Epidermal melanocyte (primary cell): ENCODE results near the gene ESRRA.

ENCODE experiments used
- DNase-seq: peaks from one replicate; pipeline ENCODE4 v3.0.0; 2011; ENCODE audit warnings: low spot score; ENCODE audit not compliant: insufficient read length

ESRRA gene

GRCh38 chr11:64275031-64275800 is 30.1 kb upstream of the ESRRA start:
- no peak for DNase-seq

GRCh38 chr11:64275841-64276240 is 29.5 kb upstream of the ESRRA start:
- no peak for DNase-seq

- DNase-seq, result no peak
Observed at GRCh38 chr11:64276653-64277431, 28.5 kb upstream of the ESRRA start.

- DNase-seq, result no peak
Observed at GRCh38 chr11:64278576-64279190, 26.6 kb upstream of the ESRRA start.

- no peak for DNase-seq
Observed at GRCh38 chr11:64281957-64282770, 23.2 kb upstream of the ESRRA start.

GRCh38 chr11:64283092-64283491 is 22.2 kb upstream of the ESRRA start:
- DNase-seq, result no peak

- peak; percentile 99 for DNase-seq
Observed at GRCh38 chr11:64284048-64284961, 21.0 kb upstream of the ESRRA start, which contains the start of gene BAD. TSS of gene BAD (minus strand) at chr11:64284665. CDS start at chr11:64284368, 297 bp downstream.

- DNase-seq, result peak; percentile 88
Observed at GRCh38 chr11:64284962-64285884, 20.1 kb upstream of the ESRRA start, which contains the start of gene GPR137. TSS of gene GPR137 (plus strand) at chr11:64285848. CDS start at chr11:64286525, 677 bp downstream.

- no peak for DNase-seq
Observed at GRCh38 chr11:64285885-64286800, 19.2 kb upstream of the ESRRA start.

- DNase-seq, result no peak
Observed at GRCh38 chr11:64286801-64287159, 18.5 kb upstream of the ESRRA start.

- no peak for DNase-seq
Observed at GRCh38 chr11:64287676-64288352, 17.5 kb upstream of the ESRRA start.

GRCh38 chr11:64288353-64288750 is 17.0 kb upstream of the ESRRA start:
- no peak for DNase-seq

- no peak for DNase-seq
Observed at GRCh38 chr11:64289002-64289564, 16.2 kb upstream of the ESRRA start.

- DNase-seq, result no peak
Observed at GRCh38 chr11:64290352-64291261, 14.7 kb upstream of the ESRRA start.

- no peak for DNase-seq
Observed at GRCh38 chr11:64291262-64291751, 14.0 kb upstream of the ESRRA start, which contains the start of gene KCNK4. TSS of gene KCNK4 (plus strand) at chr11:64291302. CDS start at chr11:64293019, 1,717 bp downstream.
